Gastrocnemius medialis (tissue), 4 donors: Measurements from ENCODE around the gene ATG12. TPM values are rescaled to one million over a fixed set of nuclear protein-coding genes. Genes with fewer than 3 reads are reported as not detected.
"Not testable (repeated sequence)": the region's sequence is repeated elsewhere in the genome, so short reads cannot be mapped to it uniquely, and the experiment has no call there.

Experiments
- ATAC-seq, 2 donors: fragments of 150-250 bp; one replicate each; pipeline ENCODE4 v1.9.1; 2016
- DNase-seq, 2 donors: peaks; one replicate each; pipeline ENCODE4 v3.0.0-alpha.2; 2019
- H3K27ac ChIP-seq, 4 donors: fragments of 200-600 bp; sonication (generic); 1 replicate in 1 of 4; 2 replicates in 3 of 4; pipeline ENCODE4 v1.5.1; 2016 to 2018; ENCODE audit warnings: mild to moderate bottlenecking in 2 of 4, moderate library complexity in 1 of 4
- H3K27me3 ChIP-seq, 3 donors: fragments of 200-600 bp; sonication (generic) in 2 of 3; 1 replicate in 1 of 3; 2 replicates in 2 of 3; pipeline versions ENCODE4 v1.5.1 to v1.6.0; 2016 to 2019; ENCODE audit warnings: mild to moderate bottlenecking in 1 of 3, moderate library complexity in 1 of 3
- H3K36me3 ChIP-seq, 2 donors: fragments of 200-600 bp; sonication (generic) in 1 of 2; one replicate each; pipeline ENCODE4 v1.5.1; 2017 to 2018
- H3K4me1 ChIP-seq, 2 donors: fragments of 200-600 bp; sonication (generic) in 1 of 2; one replicate each; pipeline ENCODE4 v1.5.1; 2016 to 2017; ENCODE audit warnings: mild to moderate bottlenecking in 2 of 2
- H3K4me3 ChIP-seq, 4 donors: fragments of 200-600 bp; sonication (generic) in 3 of 4; 1 replicate in 1 of 4; 2 replicates in 3 of 4; pipeline ENCODE4 v1.5.1; 2016 to 2019; ENCODE audit warnings: mild to moderate bottlenecking in 2 of 4
- H3K9me3 ChIP-seq, 3 donors: fragments of 200-600 bp; sonication (generic) in 2 of 3; 1 replicate in 1 of 3; 2 replicates in 2 of 3; pipeline ENCODE4 v1.5.1; 2016 to 2019
- POLR2A ChIP-seq, 2 donors: fragments of 450-650 bp; IDR thresholded peaks; one replicate each; pipeline ENCODE4 v1.6.1; 2017; ENCODE audit warnings: antibody characterized with exemption in 2 of 2, mild to moderate bottlenecking in 2 of 2, moderate library complexity in 2 of 2
- in situ Hi-C, 4 donors: fragments of 200-750 bp; cut with MboI; loops; one replicate each; pipeline versions ENCODE4 v1.15.0 to v1.8.0; 2017; ENCODE audit warnings: low sequenced_read_pairs in 4 of 4
- intact Hi-C: fragments of 100-400 bp; cut with DNase I; formaldehyde crosslinking; loops from one replicate; pipeline ENCODE4 v1.15.1; 2023; ENCODE audit warnings: low total_unique reads
- total RNA-seq, 4 donors: library from RNA; depleted of rRNA; stranded (reverse); fragments of >200 nt; gene quantifications; one replicate each; pipeline versions ENCODE4 v1.1.0 to v1.2.3, GENCODE V29; 2016
- TF ChIP-seq, protein P1 (sequence below), 5 experiments: fragments of 450-650 bp in 3 of 5; fragments of 200-600 bp in 2 of 5; sonication (generic) in 2 of 5; IDR thresholded peaks in 4 of 5; conservative IDR thresholded peaks in 1 of 5; 1 replicate in 4 of 5; 2 replicates in 1 of 5; pipeline ENCODE4 v1.5.1; 2016 to 2019; ENCODE audit warnings: antibody characterized with exemption in 5 of 5, mild to moderate bottlenecking in 3 of 5, moderate library complexity in 3 of 5

ATG12 gene
- total RNA-seq, 4 donors from 2014 or later, result 10.3 to 35.1 (median 23.6) TPM

GRCh38 chr5:115831163-115831768, 10.1 kb downstream of the ATG12 start:
- intact Hi-C loops (no loop called here), in situ Hi-C loops (loop anchor here in 2 of 4 donors (10.0 to 25.0 kb wide), 2 partner anchors 206 to 544 kb away; partner anchors contain the start of genes CCDC112 (in 1 of the 2) and TMED7 (in 1 of the 2))
- H3K36me3 ChIP-seq, result peaks cover 0 to 68% of the 10 kb centered on the region in 2 donors
- TF ChIP-seq POLR2A (IDR thresholded peaks at IDR 0.05), result no peak
- TF ChIP-seq, protein P1, sequence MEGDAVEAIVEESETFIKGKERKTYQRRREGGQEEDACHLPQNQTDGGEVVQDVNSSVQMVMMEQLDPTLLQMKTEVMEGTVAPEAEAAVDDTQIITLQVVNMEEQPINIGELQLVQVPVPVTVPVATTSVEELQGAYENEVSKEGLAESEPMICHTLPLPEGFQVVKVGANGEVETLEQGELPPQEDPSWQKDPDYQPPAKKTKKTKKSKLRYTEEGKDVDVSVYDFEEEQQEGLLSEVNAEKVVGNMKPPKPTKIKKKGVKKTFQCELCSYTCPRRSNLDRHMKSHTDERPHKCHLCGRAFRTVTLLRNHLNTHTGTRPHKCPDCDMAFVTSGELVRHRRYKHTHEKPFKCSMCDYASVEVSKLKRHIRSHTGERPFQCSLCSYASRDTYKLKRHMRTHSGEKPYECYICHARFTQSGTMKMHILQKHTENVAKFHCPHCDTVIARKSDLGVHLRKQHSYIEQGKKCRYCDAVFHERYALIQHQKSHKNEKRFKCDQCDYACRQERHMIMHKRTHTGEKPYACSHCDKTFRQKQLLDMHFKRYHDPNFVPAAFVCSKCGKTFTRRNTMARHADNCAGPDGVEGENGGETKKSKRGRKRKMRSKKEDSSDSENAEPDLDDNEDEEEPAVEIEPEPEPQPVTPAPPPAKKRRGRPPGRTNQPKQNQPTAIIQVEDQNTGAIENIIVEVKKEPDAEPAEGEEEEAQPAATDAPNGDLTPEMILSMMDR (IDR thresholded peaks at IDR 0.05 in 4 of 5, conservative IDR thresholded peaks at IDR 0.05 in 1 of 5), result peak in 4 of 5 experiments; percentile 36 to 69 (median 48)
- no peaks in the 10 kb centered on the region for H3K27me3 ChIP-seq
- ATAC-seq (no peak), DNase-seq (no peak)
- H3K4me1 ChIP-seq, result no peaks in the 10 kb centered on the region
- H3K27ac ChIP-seq, result no peak overlapping the region
- H3K9me3 ChIP-seq, result no peaks in the 10 kb centered on the region
- H3K4me3 ChIP-seq, result no peak overlapping the region

DNA sequence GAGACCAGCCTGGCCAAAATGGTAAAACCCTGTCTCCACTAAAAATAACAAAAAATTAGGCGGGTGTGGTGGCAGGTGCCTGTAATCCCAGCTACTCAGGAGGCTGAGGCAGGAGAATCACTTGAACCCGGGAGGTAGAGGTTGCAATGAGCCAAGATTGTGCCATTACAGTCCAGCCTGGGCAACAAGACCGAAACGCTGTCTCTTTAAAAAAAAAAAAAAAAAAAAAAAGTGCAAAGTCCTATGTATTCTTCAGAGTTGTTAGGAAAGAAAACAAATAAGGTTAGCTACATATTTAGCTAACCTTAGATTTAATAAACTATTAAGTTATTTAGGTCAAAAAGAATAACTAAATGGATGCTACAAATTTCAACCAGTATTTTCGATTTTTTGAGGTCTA, 11.5 kb downstream of the ATG12 start:
- no peak overlapping the region for H3K4me3 ChIP-seq
- no peaks in the 10 kb centered on the region for H3K9me3 ChIP-seq
- H3K4me1 ChIP-seq, result no peaks in the 10 kb centered on the region
- in situ Hi-C loops, result loop anchor here in 2 of 4 donors (10.0 to 25.0 kb wide), 2 partner anchors 205 to 543 kb away; partner anchors contain the start of genes CCDC112 (in 1 of the 2) and TMED7 (in 1 of the 2)
- intact Hi-C loops, result no loop called here
- ATAC-seq, result no peak
- TF ChIP-seq POLR2A (IDR thresholded peaks at IDR 0.05), result no peak
- TF ChIP-seq, protein P1 (IDR thresholded peaks at IDR 0.05 in 4 of 5, conservative IDR thresholded peaks at IDR 0.05 in 1 of 5), result no peak
- DNase-seq, result no peak
- H3K36me3 ChIP-seq, result peaks cover 0 to 56% of the 10 kb centered on the region in 2 donors
- no peak overlapping the region for H3K27ac ChIP-seq
- no peaks in the 10 kb centered on the region for H3K27me3 ChIP-seq

- Histone ChIP-seq H3K36me3 (peaks cover 0 to 32% of the 10 kb centered on the region in 2 donors), H3K27ac (no peak overlapping the region), H3K27me3 (no peaks in the 10 kb centered on the region), H3K4me1 (no peaks in the 10 kb centered on the region), H3K4me3 (no peak overlapping the region), H3K9me3 (no peaks in the 10 kb centered on the region)
- TF ChIP-seq POLR2A (IDR thresholded peaks at IDR 0.05), result no peak
- TF ChIP-seq, protein P1 (IDR thresholded peaks at IDR 0.05 in 4 of 5, conservative IDR thresholded peaks at IDR 0.05 in 1 of 5), result no peak
- DNase-seq (no peak), ATAC-seq (no peak)
- intact Hi-C loops (no loop called here), in situ Hi-C loops (loop anchor here in 1 of 4 donors (25.0 kb wide), 1 partner anchor 539 kb away; the partner anchor contains the start of gene CCDC112)
Observed at GRCh38 chr5:115825948-115826347, 15.4 kb downstream of the ATG12 start.

DNA sequence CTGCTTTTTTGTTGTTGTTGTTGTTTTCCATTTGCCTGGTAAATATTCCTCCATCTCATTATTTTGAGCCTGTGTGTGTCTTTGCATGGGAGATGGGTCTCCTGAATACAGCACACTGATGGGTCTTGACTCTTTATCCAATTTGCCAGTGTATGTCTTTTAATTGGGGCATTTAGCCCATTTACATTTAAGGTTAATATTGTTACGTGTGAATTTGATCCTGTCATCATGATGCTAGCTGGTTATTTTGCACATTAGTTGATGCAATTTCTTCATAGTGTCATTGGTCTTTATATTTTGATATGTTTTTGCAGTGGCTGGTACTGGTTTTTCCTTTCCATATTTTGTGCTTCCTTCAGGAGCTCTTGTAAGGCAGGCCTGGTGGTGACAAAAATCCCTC, 16.4 kb downstream of the ATG12 start:
- H3K27ac ChIP-seq, ATAC-seq, DNase-seq, H3K9me3 ChIP-seq, intact Hi-C loops, H3K27me3 ChIP-seq, H3K4me3 ChIP-seq, H3K4me1 ChIP-seq: not testable (repeated sequence)
- in situ Hi-C loops, result loop anchor here in 1 of 4 donors (25.0 kb wide), 1 partner anchor 538 kb away; the partner anchor contains the start of gene CCDC112
- H3K36me3 ChIP-seq, result peaks cover 0 to 25% of the 10 kb centered on the region in 2 donors

DNA sequence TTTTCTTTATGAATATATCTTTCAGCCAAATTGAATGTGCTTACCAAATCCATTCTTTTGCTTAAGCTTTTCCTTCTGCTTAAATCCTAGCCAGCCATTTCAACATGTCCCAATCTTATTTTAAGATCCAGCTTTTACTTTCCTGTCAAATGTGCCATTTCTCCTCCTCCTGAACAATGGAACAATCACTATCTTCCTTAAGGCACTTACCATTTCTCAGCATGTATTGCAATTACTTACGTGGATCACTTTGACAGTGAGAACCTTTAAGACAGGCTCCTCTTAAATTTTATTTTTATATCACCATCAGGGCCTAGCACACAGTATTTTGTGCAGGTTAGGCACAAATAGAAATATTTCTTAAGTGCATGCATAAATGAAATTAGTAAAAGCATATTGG, 20.5 kb downstream of the ATG12 start:
- in situ Hi-C loops (no loop called here), intact Hi-C loops (no loop called here)
- H3K27ac ChIP-seq, result no peak overlapping the region
- no peaks in the 10 kb centered on the region for H3K9me3 ChIP-seq
- H3K4me3 ChIP-seq, result no peak overlapping the region
- DNase-seq, result no peak
- peaks cover 0 to 8% of the 10 kb centered on the region in 2 donors for H3K4me1 ChIP-seq
- no peaks in the 10 kb centered on the region for H3K36me3 ChIP-seq
- peaks cover 1 to 17% (median 16%) of the 10 kb centered on the region in 3 donors for H3K27me3 ChIP-seq
- no peak for ATAC-seq
- TF ChIP-seq, protein P1 (IDR thresholded peaks at IDR 0.05 in 4 of 5, conservative IDR thresholded peaks at IDR 0.05 in 1 of 5), result no peak
- TF ChIP-seq POLR2A (IDR thresholded peaks at IDR 0.05), result no peak
